Measurements from ENCODE around the gene ATP2B3. TPM values are rescaled to one million over a fixed set of nuclear protein-coding genes. Genes with fewer than 3 reads are reported as not detected.

Gene ATP2B3
- total RNA-seq, 1 experiment from 2014 or later = not detected

- no peak overlapping the region for H3K27ac Mint-ChIP-seq (ENCODE audit: low read depth, unreplicated experiment)
- no peaks in the 10 kb centered on the region for H3K36me3 Mint-ChIP-seq (ENCODE audit: insufficient read depth, unreplicated experiment)
- intact Hi-C loops (cut with micrococcal nuclease) = no loop called here
- no peak overlapping the region for H3K4me3 Mint-ChIP-seq (ENCODE audit: unreplicated experiment)
- H3K4me1 Mint-ChIP-seq (ENCODE audit: insufficient read depth, unreplicated experiment) = peaks cover 6% of the 10 kb centered on the region
- BruUV-seq (replicated peaks) = no TSS peak
- TF ChIP-seq CTCF (IDR thresholded peaks at IDR 0.05; ENCODE audit: unreplicated experiment) = no peak
- CTCF ChIA-PET = interaction anchor here (0.6 kb wide), 1 partner anchor 10 kb away, joined by 3 read pairs; no protein-coding TSS in a partner anchor
- no peaks in the 10 kb centered on the region for H3K27me3 Mint-ChIP-seq (ENCODE audit: insufficient read depth, unreplicated experiment)
- DNase-seq (ENCODE audit: unreplicated experiment) = no peak
- POLR2A ChIA-PET = no interaction called here
- no peaks in the 10 kb centered on the region for H3K9me3 Mint-ChIP-seq (ENCODE audit: unreplicated experiment)
These were observed 24.9 kb upstream of the ATP2B3 start for GRCh38 chrX:153492543-153492942.

DNA sequence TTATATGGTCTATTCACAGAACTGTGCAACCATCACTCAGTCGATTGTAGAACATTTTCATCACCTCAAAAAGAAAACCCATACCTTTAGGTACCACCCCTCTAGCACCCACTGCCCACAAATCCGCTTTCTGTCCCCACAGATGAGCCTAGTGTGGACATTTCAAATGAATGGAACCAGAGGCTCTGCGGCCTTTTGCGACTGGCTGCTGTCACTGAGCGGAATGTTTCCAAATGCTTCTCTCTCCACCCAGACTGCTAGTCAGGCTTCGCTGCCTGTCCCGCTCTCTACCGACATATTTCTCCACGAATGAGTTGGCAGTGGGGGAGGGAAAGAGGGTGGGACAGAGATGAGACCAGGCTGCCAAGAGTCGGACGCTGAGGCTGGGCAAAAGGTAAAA is 24.4 kb upstream of the ATP2B3 start:
- peaks cover 6% of the 10 kb centered on the region for H3K4me1 Mint-ChIP-seq (ENCODE audit: insufficient read depth, unreplicated experiment)
- H3K27ac Mint-ChIP-seq (ENCODE audit: low read depth, unreplicated experiment) = no peak overlapping the region
- no TSS peak for BruUV-seq (replicated peaks)
- no peak for DNase-seq (ENCODE audit: unreplicated experiment)
- ChIA-PET CTCF (interaction anchor here (0.6 kb wide), 1 partner anchor 10 kb away, joined by 3 read pairs; no protein-coding TSS in a partner anchor), POLR2A (no interaction called here)
- no peak overlapping the region for H3K4me3 Mint-ChIP-seq (ENCODE audit: unreplicated experiment)
- H3K27me3 Mint-ChIP-seq (ENCODE audit: insufficient read depth, unreplicated experiment) = no peaks in the 10 kb centered on the region
- H3K36me3 Mint-ChIP-seq (ENCODE audit: insufficient read depth, unreplicated experiment) = no peaks in the 10 kb centered on the region
- TF ChIP-seq CTCF (IDR thresholded peaks at IDR 0.05; ENCODE audit: unreplicated experiment) = no peak
- no peaks in the 10 kb centered on the region for H3K9me3 Mint-ChIP-seq (ENCODE audit: unreplicated experiment)
- intact Hi-C loops (cut with micrococcal nuclease) = no loop called here

- POLR2A ChIA-PET = no interaction called here
- Mint-ChIP-seq H3K9me3 (ENCODE audit: unreplicated experiment) (no peaks in the 10 kb centered on the region), H3K4me1 (ENCODE audit: insufficient read depth, unreplicated experiment) (peaks cover 6% of the 10 kb centered on the region), H3K27me3 (ENCODE audit: insufficient read depth, unreplicated experiment) (no peaks in the 10 kb centered on the region), H3K36me3 (ENCODE audit: insufficient read depth, unreplicated experiment) (no peaks in the 10 kb centered on the region), H3K4me3 (ENCODE audit: unreplicated experiment) (no peak overlapping the region), H3K27ac (ENCODE audit: low read depth, unreplicated experiment) (no peak overlapping the region)
- intact Hi-C loops (cut with micrococcal nuclease) = no loop called here
- DNase-seq (ENCODE audit: unreplicated experiment) = no peak
- CTCF ChIA-PET = interaction anchor here (0.6 kb wide), 3 partner anchors 24 to 462 kb away, joined by 3 to 4 read pairs (median 3); no protein-coding TSS in a partner anchor
- BruUV-seq (replicated peaks) = no TSS peak
- no peak for TF ChIP-seq CTCF (IDR thresholded peaks at IDR 0.05; ENCODE audit: unreplicated experiment)
These were observed 23.4 kb upstream of the ATP2B3 start for GRCh38 chrX:153494061-153494460.

- BruUV-seq (replicated peaks) = no TSS peak
- ChIA-PET POLR2A (interaction anchor here (0.7 kb wide), 1 partner anchor 24 kb away, joined by 3 read pairs; the partner anchor contains the start of gene HAUS7), CTCF (no interaction called here)
- intact Hi-C loops (cut with micrococcal nuclease) = no loop called here
- no peak for TF ChIP-seq CTCF (IDR thresholded peaks at IDR 0.05; ENCODE audit: unreplicated experiment)
- H3K27ac Mint-ChIP-seq (ENCODE audit: low read depth, unreplicated experiment) = peak within 1 kb of the TSS; percentile 59
- no peaks in the 10 kb centered on the region for H3K9me3 Mint-ChIP-seq (ENCODE audit: unreplicated experiment)
- H3K4me3 Mint-ChIP-seq (ENCODE audit: unreplicated experiment) = peak within 1 kb of the TSS; percentile 51
- DNase-seq (ENCODE audit: unreplicated experiment) = no peak
- H3K27me3 Mint-ChIP-seq (ENCODE audit: insufficient read depth, unreplicated experiment) = no peaks in the 10 kb centered on the region
- peaks cover 6% of the 10 kb centered on the region for H3K4me1 Mint-ChIP-seq (ENCODE audit: insufficient read depth, unreplicated experiment)
- no peaks in the 10 kb centered on the region for H3K36me3 Mint-ChIP-seq (ENCODE audit: insufficient read depth, unreplicated experiment)
These were observed 22.7 kb upstream of the ATP2B3 start, which contains the start of gene BGN for GRCh38 chrX:153494541-153495361. TSS of gene BGN (plus strand) at chrX:153494980. CDS start at chrX:153504632, 9,652 bp downstream.
